GM04503 (cell line): ENCODE data around the gene TEX54.
"Not testable (repeated sequence)": the region's sequence is repeated elsewhere in the genome, so short reads cannot be mapped to it uniquely, and the experiment has no call there.

Experiments
- DNase-seq: peaks from one replicate; pipeline ENCODE4 v3.0.0-alpha.2; 2012; ENCODE audit warnings: low read depth

The TEX54 gene

DNA sequence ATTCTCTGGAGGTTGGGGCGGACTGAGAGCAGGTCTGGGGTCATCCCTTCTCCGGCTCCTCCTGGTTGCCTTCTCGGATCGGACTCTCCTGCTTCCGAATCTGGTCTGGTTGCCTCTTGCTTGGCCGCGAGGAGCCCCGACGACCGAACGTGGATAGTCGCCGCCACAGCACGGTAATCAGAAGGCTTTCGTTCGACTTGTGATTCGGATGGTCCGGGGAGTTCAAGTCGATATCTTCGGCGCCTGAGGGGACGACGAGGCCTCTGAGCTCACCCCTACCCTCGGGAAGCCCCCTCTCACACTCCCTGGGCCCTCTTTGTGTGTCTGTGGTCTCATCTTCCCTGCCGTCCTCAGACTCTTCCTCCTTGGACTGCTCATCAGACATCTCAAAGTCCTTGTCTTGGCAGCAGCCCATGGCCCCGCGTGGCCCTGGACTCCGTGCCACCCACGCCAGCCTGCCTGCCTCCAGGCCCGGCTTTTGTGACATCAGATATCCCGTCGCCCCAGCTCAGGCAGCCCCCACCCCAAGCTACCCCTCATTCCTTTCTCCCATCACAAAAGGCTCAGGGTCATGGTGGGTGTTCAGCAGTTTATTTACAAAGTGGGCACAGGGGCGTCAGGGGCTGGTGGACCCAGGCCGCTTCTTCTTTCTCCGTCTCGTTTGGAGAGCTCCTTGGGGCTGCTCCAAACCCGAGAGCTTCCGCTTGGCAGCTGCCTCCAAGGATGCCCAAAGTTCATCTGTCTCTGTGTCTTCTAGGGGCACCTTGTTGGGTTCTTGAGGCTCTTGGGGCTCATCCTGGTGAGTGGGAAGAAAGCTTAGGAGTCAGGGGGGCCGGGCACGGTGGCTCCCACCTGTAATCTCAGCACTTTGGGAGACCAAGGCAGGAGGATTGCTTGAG lies at the start of gene TEX54:
Gene TEX54 (minus strand): TSS at position 506 of the 899 bp plus-strand sequence.
- no peak for DNase-seq

DNA sequence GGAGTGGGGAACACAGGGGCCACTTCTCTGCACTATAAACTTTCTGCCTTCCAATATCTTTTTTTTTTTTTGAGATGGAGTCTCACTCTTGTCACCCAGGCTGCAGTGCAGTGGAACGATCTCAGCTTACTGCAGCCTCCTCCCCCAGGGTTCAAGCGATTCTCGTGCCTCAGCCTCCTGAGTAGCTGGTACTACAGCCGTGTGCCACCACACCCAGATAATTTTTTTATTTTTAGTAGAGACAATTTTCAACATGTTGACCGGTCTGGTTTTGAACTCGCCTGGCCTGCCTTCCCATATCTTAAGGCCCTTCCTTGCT lies 49.7 kb upstream of the TEX54 start:
- DNase-seq: no peak

GRCh38 chr11:62881579-62882430 lies 49.2 kb upstream of the TEX54 start:
- peak; percentile 82 for DNase-seq

GRCh38 chr11:62880803-62881578 lies 48.4 kb upstream of the TEX54 start, which contains the start of gene SLC3A2:
Gene SLC3A2, plus strand, starts transcription at chr11:62880896. Its CDS starts 128 bp downstream, at chr11:62881024.
- peak; percentile 51 for DNase-seq

DNA sequence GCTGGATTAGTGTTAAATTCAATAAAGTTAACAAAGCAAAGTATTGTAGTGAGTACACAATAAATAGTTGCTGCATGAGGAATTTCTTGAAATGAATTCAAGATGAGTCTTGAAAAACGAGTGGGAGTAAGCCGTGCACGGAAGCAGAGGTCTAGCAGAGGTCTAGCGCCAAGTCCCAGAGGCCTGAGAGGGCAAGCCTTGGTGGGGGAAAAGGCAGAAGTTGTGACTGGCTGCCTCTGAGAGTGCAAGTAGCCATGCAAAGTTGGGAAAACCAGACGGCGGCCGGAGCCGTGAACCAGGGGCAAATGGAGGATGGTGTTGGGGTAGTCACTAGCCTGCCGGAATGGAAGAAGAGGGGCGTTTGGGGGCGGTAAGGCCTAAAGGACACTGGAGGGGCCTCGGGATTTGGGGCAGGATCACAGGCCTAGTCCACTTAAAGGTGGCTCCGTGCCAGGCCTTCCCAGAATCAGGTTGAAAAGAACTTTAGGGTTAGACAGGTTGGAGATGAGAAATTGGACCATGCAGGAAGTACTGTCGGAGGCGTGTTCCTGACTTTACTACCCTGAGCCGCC lies 47.7 kb upstream of the TEX54 start:
- DNase-seq: peak; percentile 74

GRCh38 chr11:62879235-62879978 lies 46.8 kb upstream of the TEX54 start:
- no peak for DNase-seq

DNA sequence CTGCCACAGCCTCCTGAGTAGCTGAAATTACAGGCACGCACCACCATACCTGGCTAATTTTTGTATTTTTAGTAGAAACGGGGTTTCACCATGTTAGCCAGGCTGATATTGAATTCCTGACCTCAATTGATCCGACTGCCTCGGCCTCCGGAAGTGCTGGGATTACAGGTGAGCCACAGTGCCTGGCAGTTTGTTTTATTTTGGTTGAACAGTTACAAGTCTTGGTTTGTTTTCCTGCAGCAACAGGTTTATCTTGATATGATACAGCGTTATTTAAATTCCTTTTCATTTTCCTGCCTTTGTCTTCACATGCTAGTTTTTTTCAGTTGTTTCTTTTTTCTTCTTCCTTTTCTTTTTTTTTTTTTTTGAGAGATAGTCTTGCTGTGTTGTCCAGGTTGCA lies 44.1 kb upstream of the TEX54 start:
- DNase-seq: no peak

- DNase-seq: no peak
Measured at GRCh38 chr11:62875698-62876478, 43.2 kb upstream of the TEX54 start.

DNA sequence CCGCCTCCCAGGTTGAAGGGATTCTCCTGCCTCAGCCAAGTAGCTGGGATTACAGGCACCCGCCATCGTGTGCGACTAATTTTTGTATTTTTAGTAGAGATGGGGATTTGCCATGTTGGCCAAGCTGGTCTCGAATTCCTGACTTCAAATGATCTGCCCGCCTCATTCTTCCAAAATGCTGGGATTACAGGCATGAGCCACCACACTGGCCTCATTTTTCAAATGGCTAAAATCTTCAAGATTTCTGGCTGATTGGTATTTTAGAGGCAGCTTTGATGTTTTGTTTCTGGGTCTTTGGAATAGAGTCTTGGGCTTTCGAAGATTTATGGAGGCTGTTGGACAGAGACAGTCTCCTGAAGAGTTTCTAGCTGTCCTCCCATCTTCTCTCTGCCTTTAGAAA lies 42.2 kb upstream of the TEX54 start:
- no peak for DNase-seq

DNA sequence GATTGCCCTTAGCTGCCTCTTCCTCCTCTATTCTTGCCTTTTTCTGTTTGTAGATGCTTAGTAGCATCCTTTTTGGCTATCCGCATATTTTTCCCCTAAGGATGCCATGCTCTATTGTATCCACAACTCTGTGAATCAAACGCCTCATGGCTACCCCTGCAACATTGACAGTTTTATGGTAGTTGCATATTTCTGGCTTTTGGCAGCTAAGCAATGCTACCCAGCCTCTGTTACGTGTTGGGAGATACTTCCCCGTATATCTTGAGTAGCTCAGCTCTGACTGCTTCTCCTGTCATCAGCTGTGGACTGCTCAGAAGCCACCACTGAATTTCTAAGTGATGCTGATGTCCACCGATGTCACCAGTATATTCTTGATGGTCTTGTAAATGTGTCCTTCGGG lies 33.0 kb upstream of the TEX54 start:
- no peak for DNase-seq

DNA sequence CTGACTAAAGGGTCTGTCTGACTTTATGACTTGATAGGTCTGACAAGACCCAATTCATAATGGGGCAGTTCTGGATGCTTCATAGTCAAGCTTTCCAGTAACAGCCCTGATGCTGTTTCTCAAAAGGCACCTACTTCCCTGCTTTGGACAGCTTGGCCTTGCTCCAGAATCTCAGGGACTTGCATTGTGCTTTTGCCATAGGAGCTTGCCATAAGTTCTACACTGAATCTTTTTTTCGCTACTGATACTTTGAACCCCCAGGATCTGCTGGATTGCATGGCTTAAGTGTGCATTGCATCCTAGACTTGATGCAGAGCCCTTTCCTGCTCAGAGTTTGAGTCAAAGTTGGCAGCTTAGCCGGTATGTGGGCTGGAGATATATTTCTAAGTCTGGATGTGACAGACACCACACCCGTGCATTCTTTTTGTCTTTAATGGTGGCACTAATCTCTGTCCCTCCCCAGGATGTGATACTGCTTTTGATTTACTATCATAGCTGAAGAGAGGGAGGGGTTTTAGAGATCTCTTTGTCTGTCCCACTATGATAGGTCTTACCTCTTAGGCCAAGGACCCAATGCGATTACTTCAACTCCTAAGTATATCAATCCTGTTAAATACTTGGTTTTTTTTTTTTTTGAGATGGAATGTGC lies 31.2 kb upstream of the TEX54 start:
- DNase-seq: no peak

DNA sequence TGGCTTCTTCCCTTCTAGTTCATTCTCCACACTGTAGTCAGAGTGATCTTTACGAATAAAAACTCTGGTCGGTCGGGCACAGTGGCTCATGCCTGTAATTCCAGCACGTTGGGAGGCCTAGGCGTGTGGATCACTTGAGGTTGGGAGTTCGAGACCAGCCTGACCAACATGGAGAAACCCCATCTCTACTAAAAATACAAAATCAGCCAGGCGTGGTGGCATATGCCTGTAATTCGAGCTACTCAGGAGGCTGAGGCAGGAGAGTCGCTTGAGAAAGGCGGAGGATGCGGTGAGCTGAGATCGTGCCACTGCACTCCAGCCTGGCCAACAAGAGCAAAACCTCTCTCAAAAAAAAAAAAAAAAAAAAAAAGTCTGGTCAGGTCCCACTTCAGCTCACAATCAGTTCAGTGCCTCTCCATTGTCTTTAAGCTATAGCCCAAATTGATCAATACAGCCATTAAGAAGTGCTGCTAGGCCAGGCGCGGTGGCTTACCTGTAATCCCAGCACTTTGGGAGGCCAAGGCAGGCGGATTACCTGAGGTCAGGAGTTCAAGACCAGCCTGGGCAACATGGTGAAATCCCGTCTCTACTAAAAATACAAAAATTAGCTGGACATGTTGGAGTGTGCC lies 29.0 kb upstream of the TEX54 start:
- DNase-seq: not testable (repeated sequence)

DNA sequence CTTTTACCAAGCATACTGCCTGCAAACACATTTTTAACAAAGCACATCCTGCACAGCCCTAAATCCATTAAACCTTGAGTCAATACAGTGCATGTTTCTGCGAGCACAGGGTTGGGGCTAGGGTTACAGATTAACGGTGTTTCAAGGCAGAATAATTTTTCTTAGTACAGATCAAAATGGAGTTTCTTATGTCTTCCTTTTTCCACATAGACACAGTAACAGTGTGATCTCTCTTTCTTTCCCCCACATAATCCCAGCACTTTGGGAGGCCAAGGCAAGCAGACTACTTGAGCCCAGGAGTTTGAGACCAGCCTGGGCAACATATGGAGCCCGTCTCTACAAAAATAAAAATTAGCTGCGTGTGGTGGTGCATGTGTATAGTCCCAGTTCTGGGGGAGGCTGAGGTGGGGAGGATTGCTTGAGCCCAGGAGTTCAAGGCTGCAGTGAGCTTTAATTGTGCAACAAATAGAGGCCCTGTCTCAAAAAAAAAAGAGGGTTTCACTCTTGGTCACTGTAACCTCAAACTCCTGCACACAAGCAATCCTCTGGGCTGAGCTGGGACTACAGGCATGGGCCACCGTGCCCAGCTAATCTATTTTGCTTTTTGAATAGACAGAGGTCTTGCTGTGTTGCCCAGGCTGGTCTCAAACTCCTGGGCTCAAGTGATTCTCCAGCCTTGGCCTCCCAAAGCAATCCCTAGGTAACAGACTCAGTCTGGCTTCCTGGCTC lies 28.4 kb upstream of the TEX54 start:
- no peak for DNase-seq

DNA sequence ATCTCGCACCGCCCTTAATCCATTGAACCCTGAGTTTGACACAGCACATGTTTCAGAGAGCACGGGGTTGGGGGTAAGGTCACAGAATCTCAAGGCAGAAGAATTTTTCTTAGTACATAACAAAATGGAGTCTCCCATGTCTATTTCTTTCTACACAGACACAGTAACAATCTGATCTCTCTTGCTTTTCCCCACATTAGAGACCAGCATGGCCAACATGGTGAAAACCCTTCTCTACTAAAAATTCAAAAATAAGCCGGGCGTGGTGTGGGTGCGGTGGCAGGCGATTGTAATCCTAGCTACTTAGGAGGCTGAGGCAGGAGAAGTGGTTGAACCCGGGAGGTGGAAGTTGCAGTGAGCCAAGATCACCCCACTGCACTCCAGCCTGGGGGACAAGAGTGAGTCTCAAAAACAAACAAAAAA lies 26.7 kb upstream of the TEX54 start:
- DNase-seq: not testable (repeated sequence)

DNA sequence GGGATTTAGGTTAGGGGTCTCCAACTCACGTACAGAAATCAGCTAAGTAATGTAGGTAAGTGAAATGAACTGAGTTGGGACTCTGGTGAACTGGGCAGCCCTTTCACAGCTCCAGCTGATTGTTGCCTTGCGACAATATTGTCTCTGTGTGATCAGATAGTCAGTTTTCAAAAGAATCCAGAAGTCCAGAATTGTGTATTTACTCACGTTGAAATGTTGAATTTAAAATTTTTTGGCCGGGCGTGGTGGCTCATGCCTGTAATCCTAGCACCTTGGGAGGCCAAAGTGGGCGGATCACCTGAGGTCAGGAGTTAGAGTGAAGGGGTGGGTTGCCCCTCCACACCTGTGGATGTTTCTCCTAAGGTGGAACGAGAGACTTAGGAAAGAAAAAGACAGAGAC lies 25.6 kb upstream of the TEX54 start:
- DNase-seq: no peak

DNA sequence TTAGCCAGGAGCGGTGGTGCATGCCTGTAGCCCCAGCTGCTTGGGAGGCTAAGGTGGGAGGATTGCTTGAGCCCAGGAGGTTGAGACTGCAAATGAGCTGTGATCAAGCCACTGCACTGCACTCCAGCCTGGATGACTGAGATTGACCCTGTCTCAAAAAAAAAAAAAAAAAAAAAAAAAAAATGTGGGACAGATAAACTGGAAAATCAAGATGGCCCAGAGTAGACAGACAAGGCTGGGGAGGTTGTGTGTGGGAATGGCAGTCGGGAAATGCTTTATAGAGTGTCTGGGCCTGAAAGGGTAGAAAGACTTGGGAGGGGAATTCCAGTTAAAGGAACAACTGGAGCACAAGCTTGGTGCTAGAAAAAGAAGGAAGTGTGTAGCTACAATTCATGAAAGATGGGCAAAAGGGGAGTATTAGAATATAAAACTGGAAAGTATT lies 24.9 kb upstream of the TEX54 start:
- no peak for DNase-seq

GRCh38 chr11:62856333-62856895 lies 23.8 kb upstream of the TEX54 start:
- no peak for DNase-seq
